HG02840 (cell line): ENCODE measurements around the gene TANC1.

Experiments used
- ATAC-seq: cut with Tn5 transposase; IDR thresholded peaks from one replicate; pipeline ENCODE4 v1.9.1; 2021; ENCODE audit warnings: mild to moderate bottlenecking, moderate library complexity, moderate number of reproducible peaks; ENCODE audit not compliant: unreplicated experiment, low FRiP score

Gene TANC1

DNA sequence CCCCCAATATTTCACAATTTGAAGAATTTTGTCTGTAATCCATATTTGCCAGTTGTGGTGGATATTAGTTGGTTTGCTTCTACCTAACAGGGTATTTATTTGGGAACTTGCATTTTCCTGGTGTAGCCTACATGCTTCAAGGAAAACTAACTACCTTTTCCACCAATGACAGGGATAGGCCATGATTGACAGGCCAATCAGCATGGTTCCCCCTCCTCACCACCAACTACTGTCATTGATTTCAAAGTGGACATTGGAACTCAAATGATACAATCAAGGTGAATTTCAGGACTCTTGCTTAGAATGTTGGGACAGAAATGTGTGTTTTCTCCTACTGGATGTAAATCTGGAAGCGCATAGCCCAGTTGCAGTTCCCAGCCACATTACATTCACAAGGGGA, 10.1 kb upstream of the TANC1 start:
- ATAC-seq = no peak

GRCh38 chr2:158960193-158960592, 8.2 kb upstream of the TANC1 start:
- ATAC-seq = no peak

GRCh38 chr2:158962074-158962473, 6.4 kb upstream of the TANC1 start:
- no peak for ATAC-seq

DNA sequence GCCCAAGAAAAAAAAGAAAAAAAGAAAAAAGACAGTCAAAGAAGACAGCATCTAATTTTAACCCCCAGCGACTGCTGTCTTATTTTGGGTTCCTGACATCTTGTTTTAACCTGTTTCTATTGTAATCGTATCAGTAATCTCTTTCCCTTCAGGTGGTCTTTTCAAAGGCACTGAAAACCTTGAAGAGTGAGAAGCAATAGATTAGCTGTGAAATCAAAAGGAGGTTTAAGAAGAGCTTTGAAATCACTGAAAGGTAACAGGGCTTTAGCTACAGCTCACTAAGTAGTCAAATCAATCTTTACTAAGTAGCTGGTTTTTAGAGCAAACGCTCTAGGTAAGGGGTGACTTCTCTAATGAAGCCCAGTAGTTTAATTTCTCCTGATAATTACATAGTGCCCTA, 5.4 kb upstream of the TANC1 start:
- ATAC-seq = no peak

DNA sequence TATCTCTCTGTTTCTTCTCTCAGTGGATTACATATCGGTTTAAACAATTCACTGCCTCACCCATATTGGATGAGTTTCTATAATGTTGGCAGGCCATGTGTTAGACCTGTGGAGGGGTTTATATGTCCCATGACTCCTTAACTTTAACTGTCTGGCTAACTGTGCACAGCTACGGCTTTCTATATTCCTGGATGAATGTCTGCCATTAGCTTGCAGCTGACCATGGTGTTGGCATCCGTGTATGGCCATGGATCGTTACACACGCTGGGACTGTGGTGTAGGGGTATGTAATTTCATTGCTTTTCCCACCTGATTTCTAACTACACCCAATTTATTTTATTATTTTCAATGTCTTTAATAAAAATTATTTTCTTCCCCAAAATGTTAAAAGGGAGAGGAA, 3.3 kb upstream of the TANC1 start:
- ATAC-seq = no peak

DNA sequence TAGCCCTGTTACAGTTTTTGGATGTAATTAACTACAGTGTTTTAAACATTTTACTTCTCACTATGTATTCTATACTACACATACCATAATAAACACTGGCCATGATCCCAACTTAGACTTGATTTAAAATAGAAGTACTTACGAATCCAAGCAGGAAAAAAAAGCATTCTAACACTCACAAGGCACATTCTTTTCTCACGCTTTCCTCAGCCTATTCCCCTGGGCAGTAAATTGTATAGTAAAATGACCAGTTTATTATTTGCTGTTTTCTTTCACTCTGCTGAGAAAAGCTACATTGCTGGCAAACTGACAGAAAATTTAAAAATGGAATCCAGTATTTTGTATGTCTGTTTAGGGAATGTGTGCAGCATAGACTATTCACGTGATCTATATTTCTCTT, 2.8 kb upstream of the TANC1 start:
- ATAC-seq = no peak

- ATAC-seq = no peak
Measured at GRCh38 chr2:158966312-158966711, 2.1 kb upstream of the TANC1 start.

- no peak for ATAC-seq
Measured at GRCh38 chr2:158967114-158967730, 1.2 kb upstream of the TANC1 start.

GRCh38 chr2:158967731-158968395, 577 bp upstream of the TANC1 start:
- ATAC-seq = no peak

DNA sequence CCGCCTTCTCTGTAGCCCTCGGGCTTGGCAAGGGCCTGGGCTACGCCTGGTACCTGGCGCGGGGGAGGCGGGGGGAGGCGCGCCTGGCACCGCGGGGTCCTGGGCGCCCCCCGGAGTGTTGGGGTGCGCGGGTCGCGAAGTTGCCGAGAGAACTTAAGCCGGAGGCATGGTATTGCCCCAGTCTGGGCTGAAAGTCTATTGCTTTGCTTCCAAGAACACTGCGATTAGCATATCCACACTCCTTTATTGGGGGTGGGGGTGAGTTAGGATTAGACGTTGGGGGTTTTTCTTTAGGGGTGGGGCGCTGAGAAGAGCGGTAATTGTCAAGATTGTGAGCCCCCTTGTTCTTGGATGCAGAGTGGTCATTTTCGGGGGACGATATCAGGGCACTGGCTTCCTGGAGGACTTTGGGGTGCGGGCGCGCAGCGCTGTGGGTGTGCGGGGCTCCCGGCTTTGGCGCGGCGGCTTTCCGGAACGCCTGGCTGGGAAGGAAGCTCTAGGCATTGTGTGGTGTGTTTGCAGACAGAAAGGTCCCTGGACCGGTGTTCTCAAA, 798 bp downstream of the TANC1 start:
- ATAC-seq = no peak

DNA sequence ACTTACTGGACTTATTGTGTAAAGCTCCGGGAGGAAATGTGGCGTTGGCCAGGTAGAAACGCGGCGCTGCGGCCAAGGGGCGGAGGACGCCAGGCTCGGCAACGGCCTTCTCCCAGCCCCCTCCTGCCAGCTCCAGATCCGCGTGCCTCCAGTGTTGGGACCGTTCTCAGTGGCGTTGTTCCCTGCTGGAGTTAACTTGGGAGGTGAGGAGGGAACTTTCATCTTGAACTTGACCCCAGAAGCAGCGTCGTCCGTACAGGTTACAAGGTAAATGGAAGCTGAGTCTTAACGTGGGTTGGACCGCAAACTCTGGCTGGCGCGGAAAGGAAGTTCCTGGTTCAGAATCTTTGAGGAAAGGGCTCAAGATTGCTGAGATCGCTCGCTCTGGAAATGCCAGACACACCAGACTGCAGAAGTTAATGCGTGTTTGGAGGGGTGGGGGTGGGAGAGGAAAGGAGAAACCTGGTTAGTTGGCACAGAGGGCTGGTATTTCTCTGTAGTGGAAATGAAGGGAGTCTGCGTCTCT, 1.3 kb downstream of the TANC1 start:
- ATAC-seq = no peak

DNA sequence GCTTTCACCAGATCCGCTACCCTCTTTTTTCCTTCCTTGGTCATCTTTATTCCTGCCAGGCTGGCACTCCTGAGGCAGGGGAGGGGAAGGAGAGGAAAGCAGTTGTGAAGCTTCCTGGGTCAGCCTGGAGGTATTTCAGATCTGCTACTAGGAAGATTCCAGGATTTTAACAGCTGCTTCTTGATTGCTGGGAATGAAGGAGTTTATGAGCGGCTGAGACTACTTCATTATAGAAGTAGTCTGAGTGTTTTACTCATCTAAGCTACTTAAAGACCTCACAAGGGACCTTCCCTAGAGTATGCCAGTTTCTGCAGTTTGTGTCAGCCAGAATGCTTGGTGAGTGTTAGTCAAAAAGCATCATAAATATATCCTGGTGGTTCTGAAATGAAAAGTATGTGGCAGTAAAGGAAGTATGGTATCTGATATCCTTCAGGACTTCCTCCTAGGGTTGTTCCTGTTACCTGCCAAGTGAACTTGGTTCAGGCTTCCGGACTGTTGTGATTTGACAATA, 1.9 kb downstream of the TANC1 start:
- ATAC-seq = no peak

DNA sequence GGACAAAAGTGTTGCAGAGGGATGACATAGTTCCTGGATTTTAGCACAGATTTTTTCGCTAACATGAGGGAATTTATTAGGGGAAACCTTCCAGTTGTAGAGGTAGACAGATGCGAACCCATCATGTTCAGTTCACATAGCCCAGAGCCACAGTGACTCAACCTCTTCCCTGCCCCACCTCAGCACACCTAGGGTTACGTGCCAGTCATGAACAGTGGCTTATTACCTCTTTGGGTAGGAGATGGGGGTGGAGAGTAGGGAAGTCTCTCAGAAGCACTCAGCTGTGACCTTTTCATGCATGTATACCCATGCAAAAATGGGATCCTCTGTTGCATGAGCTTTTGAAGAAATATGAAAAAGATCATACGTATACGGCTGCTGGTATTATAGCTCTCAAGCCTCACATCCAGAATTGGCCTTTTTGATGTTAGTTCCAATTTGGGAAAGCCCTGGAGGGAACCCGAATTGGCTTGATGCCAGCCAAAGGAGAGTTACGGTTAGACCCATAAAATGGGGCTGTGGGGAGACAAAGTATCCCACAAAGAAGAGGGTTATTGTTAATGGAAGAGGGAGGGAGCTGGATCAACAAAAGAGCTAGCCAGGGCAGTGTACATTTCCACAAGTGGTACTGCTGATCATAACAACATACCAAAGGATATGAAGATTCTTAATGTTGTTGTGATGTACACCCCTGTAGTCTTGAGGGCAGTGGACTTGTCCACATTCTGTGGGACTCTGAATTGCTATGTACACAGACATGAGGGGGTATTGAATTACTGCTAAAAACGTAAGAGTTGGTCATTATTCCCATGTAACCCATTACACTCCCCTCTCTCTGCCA, 4.9 kb downstream of the TANC1 start:
- no peak for ATAC-seq

DNA sequence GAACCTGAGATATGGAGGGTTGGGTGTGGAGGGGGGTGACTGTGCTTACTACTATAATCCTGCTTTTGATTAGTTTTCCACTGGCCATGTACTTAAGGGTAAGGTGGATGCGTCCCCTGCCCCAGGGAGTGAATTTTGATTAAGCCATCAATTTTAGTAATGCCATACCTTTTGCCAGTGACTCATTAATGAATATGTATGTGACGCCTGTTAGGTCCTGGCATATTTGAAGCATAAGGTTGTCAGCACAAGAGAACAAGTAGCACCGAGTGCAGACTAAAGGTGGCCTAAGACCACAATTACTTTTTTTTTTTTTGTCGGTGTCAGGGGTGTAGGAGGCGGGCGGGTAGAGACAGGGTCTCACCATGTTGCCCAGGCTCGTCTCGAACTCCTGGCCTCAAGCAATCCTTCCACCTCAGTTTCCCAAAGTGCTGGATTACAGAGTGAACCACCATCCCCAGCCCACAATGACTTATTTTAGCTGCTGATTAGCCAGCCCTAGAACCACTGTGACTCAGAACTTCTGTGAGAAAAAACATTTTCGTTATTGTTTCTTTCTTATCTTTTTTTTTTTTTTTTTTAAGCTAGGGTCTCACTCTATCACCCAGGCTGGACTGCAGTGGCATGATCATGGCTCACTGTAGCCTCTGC, 7.0 kb downstream of the TANC1 start:
- no peak for ATAC-seq

GRCh38 chr2:158979772-158980171, 11.3 kb downstream of the TANC1 start:
- ATAC-seq = no peak

- no peak for ATAC-seq
Measured at GRCh38 chr2:158984604-158985135, 16.2 kb downstream of the TANC1 start.

DNA sequence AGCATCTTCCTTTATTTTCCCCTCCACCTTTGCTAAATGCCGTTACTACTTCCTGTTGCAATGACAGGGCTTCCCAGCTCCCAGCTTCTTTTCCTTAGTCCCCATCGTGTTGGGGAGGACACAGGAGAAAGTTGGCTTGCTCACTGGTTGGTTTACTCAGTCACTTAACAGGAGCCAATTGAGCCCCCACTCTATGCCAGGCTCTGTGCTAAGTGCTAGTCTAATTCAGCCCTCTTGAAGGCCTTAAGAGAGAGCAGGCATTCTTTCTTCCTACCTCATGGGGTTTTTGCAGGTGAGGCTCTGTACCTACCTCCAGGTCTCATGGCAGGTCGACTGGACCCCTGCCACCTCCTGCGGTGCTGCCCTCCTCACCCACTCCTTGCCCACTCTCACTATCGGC, 20.1 kb downstream of the TANC1 start:
- ATAC-seq = no peak

GRCh38 chr2:158989165-158989564, 20.7 kb downstream of the TANC1 start:
- ATAC-seq = no peak

DNA sequence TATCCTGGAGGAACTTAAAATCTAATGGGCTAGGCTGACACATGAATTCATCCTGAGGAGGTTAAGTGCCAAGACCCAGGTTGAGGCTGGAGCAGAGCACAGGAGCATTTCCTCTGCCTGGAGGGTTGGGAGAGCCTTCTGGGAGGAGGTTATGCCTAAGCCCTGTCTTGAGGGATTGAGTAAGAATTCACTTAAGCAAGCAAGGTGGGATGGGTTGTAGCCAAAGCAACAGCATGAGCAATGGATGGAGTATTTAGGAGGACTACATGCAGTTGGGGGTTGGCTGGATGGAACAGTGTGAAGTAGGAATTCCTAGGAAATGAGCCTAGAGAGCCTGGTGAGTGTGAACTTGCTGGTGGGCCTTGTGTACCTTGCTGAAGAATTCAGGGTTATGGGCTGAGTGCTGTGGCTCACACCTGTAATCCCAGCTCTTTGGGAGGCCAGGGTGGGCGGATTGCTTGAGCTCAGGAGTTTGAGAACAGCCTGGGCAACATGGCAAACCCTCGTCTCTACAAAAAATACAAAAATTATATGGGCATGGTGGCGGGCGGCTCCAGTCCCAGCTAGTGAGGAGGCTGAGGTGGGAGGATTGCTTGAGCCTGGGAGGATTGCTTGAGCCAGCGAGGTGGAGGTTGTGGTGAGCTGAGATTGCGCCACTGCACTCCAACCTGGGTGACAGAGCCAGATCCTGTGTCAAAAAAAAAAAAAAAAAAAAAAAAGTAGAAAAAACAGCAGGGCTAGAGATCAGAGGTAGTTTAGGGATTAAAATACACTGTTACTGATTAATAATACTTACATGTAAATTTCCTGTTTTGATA, 22.2 kb downstream of the TANC1 start:
- no peak for ATAC-seq
